Choroid plexus epithelial cell (primary cell): ENCODE data around the gene ATG101.

ENCODE experiments used
- DNase-seq: peaks from one replicate; pipeline ENCODE4 v3.0.0-alpha.2; 2010; ENCODE audit warnings: low read depth
- H3K4me3 ChIP-seq: 2 replicates; pipeline ENCODE4 v1.5.1; 2011; ENCODE audit warnings: low read depth, mild to moderate bottlenecking, control low read depth, low read length, moderate library complexity
- TF ChIP-seq, protein P1 (sequence below): conservative IDR thresholded peaks from 2 replicates; pipeline ENCODE4 v1.5.1; 2011; ENCODE audit warnings: low read depth, mild to moderate bottlenecking, control low read depth, inconsistent platforms, low read length, moderate library complexity

Gene ATG101

DNA sequence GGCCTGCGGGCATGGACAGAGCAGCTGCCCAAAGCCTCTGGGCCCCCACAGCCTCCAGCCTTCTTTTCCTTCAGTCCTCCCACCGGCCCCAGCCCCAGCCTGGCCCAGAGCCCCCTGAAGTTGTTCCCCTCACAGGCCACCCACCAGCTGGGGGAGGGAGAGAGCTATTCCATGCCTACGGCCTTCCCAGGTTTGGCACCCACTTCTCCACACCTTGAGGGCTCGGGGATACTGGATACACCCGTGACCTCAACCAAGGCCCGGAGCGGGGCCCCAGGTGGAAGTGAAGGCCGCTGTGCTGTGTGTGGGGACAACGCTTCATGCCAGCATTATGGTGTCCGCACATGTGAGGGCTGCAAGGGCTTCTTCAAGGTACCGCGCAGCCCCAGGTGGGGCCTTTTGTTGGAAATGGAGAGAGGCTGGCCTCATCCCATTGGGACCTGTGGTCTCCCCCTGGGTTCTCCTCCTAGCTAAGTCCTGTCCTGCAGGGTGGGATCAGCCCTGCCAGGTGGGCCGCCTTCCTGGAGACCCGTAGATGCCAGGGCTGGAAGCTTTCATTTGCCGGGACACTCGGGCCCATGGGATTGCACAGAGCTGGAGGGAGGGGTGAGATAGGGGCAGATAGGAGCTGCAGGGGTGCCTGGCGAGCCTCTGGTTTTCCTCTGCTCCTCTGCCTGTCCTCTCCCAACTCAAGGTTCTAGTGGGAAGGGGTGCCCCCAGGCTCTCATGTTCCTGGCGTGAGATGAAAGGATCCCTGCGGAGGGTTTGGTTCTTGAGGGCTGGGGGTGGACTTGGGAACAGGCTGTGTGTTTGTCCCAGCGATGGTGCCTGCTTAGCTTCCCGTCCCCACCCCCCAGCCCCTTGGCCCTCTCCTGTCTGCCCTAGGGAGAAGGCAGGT is 14.7 kb upstream of the ATG101 start:
- TF ChIP-seq, protein P1, sequence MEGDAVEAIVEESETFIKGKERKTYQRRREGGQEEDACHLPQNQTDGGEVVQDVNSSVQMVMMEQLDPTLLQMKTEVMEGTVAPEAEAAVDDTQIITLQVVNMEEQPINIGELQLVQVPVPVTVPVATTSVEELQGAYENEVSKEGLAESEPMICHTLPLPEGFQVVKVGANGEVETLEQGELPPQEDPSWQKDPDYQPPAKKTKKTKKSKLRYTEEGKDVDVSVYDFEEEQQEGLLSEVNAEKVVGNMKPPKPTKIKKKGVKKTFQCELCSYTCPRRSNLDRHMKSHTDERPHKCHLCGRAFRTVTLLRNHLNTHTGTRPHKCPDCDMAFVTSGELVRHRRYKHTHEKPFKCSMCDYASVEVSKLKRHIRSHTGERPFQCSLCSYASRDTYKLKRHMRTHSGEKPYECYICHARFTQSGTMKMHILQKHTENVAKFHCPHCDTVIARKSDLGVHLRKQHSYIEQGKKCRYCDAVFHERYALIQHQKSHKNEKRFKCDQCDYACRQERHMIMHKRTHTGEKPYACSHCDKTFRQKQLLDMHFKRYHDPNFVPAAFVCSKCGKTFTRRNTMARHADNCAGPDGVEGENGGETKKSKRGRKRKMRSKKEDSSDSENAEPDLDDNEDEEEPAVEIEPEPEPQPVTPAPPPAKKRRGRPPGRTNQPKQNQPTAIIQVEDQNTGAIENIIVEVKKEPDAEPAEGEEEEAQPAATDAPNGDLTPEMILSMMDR: no peak
- no peak for DNase-seq
- no peak overlapping the region for H3K4me3 ChIP-seq

DNA sequence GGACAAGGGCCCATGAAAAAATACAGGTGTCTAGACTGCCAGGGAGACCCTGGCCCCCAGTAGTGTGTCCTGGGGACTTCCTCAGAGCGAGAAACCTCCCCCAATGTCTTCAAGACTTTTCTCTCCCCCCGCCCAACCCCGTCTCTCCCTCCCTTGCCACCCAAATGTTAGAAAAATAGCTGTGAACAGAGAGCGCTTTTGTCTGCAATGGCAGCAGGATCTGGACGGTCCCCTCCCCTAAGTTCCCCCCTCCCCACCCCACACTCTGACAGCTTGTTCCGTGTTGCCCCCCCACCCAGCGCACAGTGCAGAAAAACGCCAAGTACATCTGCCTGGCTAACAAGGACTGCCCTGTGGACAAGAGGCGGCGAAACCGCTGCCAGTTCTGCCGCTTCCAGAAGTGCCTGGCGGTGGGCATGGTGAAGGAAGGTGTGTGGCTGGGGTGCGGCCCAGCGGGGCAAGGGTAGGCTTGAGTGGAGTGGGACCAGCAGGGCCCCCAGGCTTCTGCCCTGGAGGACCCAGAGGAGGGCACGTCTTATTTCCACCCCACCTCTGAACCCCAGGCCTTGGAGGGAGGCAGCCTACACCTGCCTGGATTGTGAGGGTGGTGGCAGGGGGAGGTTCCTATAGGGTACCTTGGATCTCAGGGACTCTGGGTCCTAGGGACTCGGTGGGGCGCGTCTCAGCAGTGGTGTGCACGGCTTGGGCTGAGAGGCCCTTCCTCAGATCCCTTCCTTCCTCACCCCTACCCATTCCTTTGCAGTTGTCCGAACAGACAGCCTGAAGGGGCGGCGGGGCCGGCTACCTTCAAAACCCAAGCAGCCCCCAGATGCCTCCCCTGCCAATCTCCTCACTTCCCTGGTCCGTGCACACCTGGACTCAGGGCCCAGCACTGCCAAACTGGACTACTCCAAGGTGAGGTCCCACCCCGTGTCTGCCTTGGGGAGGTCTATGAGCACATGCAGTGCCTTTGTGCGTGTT is 13.8 kb upstream of the ATG101 start:
- TF ChIP-seq, protein P1: no peak
- DNase-seq: no peak
- no peak overlapping the region for H3K4me3 ChIP-seq

DNA sequence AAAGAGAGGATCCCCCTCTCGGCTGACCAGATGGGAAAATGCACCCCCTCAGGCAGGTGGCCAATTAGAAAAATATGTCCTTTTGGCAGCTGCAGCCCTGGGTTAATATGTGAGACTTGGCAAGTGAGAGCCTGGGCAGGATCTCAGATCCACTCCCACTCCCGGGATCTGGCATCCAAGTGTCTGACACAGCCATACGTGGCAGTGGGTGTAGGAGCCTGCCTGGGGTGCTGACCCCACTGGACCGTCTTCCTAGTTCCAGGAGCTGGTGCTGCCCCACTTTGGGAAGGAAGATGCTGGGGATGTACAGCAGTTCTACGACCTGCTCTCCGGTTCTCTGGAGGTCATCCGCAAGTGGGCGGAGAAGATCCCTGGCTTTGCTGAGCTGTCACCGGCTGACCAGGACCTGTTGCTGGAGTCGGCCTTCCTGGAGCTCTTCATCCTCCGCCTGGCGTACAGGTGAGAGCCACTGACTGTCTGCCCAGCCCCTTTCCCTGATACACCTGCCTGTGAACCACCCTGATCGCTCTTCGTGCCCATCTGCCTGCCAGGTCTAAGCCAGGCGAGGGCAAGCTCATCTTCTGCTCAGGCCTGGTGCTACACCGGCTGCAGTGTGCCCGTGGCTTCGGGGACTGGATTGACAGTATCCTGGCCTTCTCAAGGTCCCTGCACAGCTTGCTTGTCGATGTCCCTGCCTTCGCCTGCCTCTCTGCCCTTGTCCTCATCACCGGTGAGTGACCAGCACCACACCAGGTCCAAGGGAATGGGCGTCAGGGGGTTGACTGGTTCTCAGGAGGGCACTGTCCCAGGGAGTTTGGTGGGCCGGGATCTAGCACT is 12.8 kb upstream of the ATG101 start:
- DNase-seq: no peak
- TF ChIP-seq, protein P1: no peak
- no peak overlapping the region for H3K4me3 ChIP-seq

DNA sequence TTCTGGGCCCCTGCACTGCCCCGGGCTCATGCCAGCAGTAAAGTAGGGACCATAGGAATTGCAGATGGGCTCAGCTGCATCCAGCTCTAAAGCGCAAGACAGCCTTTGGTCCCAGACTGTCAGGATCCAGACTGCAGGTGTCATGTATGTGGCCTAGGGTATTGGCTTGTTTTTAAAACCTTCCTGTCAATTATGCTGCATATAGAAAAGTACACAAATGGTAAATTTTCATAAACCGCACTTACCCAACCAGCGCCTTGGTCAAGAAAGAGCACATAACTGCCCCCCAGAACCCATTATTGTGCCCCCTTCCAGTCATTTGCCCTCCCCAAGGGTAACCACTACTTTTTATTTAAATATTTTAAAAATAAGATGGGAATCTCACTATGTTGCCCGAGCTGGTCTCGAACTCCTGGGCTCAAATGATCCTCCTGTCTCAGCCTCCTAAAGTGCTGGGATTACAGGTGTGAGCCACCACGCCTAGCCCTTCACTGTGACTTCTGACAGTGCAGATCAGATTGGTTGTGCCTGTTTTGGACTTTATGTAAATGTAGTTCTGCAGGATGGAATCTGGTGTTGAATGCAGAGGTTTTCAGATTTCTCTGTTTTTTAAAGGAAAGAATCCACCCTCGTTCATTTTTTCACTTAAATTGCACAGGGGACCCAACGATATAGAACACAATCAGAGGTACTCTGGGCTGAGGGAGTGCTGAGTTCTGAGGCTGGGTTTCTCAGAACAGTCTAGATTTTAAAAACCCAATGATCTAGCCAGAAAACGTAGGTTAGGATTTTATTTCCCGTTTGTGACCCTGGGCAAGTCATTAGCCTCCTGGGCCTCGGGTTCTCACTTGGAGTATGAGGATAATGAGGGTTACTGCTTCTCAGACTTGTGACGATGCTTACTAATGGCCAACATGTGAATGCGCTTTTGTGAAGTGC is 11.9 kb upstream of the ATG101 start:
- TF ChIP-seq, protein P1: no peak
- H3K4me3 ChIP-seq: no peak overlapping the region
- DNase-seq: no peak

DNA sequence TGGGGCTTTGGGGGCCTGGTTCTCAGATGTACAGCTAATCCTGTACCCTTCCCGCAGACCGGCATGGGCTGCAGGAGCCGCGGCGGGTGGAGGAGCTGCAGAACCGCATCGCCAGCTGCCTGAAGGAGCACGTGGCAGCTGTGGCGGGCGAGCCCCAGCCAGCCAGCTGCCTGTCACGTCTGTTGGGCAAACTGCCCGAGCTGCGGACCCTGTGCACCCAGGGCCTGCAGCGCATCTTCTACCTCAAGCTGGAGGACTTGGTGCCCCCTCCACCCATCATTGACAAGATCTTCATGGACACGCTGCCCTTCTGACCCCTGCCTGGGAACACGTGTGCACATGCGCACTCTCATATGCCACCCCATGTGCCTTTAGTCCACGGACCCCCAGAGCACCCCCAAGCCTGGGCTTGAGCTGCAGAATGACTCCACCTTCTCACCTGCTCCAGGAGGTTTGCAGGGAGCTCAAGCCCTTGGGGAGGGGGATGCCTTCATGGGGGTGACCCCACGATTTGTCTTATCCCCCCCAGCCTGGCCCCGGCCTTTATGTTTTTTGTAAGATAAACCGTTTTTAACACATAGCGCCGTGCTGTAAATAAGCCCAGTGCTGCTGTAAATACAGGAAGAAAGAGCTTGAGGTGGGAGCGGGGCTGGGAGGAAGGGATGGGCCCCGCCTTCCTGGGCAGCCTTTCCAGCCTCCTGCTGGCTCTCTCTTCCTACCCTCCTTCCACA is 11.0 kb upstream of the ATG101 start:
- no peak overlapping the region for H3K4me3 ChIP-seq
- TF ChIP-seq, protein P1: no peak
- no peak for DNase-seq
